Brain microvascular endothelial cell (primary cell): ENCODE measurements around the gene USP2.

ENCODE experiments used
- DNase-seq: peaks from one replicate; pipeline ENCODE4 v3.0.0-alpha.2; 2020
- H3K27ac ChIP-seq: fragments of 250-450 bp; sonication (Bioruptor Pico); 2 replicates; pipeline ENCODE4 v1.5.1; 2020; ENCODE audit warnings: mild to moderate bottlenecking, moderate library complexity
- H3K27me3 ChIP-seq: fragments of 250-450 bp; sonication (Bioruptor Pico); replicated peaks from 2 replicates; pipeline ENCODE4 v1.5.1; 2020; ENCODE audit warnings: mild to moderate bottlenecking
- H3K36me3 ChIP-seq: fragments of 250-450 bp; sonication (Bioruptor Pico); replicated peaks from 2 replicates; pipeline ENCODE4 v1.5.1; 2020; ENCODE audit warnings: mild to moderate bottlenecking
- H3K4me3 ChIP-seq: 2 replicates; pipeline ENCODE4 v1.5.1; 2011; ENCODE audit warnings: low read depth, mild to moderate bottlenecking, control low read depth, low read length, moderate library complexity
- in situ Hi-C: cut with HindIII; loops from 2 replicates; pipeline ENCODE4 v1.10.0; 2017; ENCODE audit warnings: low sequenced_read_pairs, low pct_ligation_motif_present
- TF ChIP-seq, protein P1 (sequence below): IDR thresholded peaks from 2 replicates; pipeline ENCODE4 v1.5.1; 2011; ENCODE audit warnings: low read depth, mild to moderate bottlenecking, moderate library complexity, low read length, control low read depth, inconsistent platforms; ENCODE audit errors: missing control alignments

Gene USP2, protein sequence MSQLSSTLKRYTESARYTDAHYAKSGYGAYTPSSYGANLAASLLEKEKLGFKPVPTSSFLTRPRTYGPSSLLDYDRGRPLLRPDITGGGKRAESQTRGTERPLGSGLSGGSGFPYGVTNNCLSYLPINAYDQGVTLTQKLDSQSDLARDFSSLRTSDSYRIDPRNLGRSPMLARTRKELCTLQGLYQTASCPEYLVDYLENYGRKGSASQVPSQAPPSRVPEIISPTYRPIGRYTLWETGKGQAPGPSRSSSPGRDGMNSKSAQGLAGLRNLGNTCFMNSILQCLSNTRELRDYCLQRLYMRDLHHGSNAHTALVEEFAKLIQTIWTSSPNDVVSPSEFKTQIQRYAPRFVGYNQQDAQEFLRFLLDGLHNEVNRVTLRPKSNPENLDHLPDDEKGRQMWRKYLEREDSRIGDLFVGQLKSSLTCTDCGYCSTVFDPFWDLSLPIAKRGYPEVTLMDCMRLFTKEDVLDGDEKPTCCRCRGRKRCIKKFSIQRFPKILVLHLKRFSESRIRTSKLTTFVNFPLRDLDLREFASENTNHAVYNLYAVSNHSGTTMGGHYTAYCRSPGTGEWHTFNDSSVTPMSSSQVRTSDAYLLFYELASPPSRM

DNA sequence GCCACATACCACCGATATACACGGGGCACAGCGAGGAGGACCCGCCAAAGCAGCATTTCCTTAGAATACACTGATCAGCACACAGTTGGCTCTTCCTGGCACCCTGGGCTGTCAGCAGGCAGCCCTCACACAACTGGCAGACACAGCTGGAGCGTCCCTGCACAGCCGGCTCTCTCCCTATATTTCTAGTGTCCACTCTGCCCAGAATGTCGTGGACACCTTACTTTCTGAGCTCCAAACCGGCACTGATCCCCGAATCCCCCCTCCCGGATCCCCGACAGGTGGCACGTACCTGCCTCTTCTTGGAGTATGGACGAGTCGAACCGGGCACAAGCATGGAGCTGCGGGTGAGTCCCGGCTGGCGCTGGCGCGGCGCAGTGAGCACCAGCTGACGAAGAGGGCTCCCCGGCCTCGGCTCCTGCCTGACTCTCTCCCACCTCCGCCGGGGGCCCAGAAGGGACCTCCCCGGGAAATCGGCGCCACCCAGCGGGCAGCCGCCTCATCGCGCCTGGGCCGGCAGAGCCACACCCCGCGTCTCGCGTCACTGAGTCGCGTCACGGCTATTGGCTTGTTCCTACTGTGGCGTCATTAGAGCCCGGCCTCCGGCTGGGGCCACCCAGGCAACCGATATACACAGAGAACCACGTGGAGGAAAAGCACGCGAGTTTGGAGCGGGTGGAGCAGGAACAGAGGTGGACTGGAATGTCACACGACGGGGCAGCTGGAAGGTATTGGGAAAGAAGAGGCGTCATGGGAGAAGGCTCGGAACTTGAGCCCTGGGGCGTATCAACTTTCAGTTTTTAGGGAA lies at the start of gene USP2:
Gene USP2 (minus strand): TSS at position 510 of the 808 bp plus-strand sequence. CDS start 8,210 bp downstream, outside the sequence.
- Histone ChIP-seq H3K36me3 (no peaks in the 10 kb centered on the region), H3K4me3 (peak within 1 kb of the TSS; percentile 56), H3K27me3 (peaks cover 6% of the 10 kb centered on the region), H3K27ac (peak within 1 kb of the TSS; percentile 11)
- in situ Hi-C loops = no loop called here
- TF ChIP-seq, protein P1, sequence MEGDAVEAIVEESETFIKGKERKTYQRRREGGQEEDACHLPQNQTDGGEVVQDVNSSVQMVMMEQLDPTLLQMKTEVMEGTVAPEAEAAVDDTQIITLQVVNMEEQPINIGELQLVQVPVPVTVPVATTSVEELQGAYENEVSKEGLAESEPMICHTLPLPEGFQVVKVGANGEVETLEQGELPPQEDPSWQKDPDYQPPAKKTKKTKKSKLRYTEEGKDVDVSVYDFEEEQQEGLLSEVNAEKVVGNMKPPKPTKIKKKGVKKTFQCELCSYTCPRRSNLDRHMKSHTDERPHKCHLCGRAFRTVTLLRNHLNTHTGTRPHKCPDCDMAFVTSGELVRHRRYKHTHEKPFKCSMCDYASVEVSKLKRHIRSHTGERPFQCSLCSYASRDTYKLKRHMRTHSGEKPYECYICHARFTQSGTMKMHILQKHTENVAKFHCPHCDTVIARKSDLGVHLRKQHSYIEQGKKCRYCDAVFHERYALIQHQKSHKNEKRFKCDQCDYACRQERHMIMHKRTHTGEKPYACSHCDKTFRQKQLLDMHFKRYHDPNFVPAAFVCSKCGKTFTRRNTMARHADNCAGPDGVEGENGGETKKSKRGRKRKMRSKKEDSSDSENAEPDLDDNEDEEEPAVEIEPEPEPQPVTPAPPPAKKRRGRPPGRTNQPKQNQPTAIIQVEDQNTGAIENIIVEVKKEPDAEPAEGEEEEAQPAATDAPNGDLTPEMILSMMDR = peak; percentile 83
- peak; percentile 95 for DNase-seq

DNA sequence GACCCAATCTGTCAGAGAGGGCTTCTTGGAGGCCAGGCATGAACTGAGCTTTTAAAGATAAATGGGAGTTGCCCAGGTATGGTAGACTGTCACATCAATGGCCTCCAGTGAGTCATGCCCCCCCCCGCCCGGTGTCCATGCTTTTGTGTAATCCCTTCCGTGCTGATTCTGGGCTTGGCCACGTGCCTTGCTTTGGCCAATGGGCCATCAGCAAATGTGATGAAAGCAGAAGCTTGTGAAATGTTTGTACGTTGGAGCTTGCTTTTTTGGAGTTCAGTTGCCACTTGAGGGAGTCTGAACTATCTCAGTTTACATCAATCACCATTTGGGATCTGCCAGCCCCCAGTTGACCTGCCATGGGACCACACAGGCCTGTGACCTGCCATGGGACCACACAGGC lies 45.8 kb upstream of the USP2 start:
- no peak overlapping the region for H3K4me3 ChIP-seq
- H3K27ac ChIP-seq = no peak overlapping the region
- TF ChIP-seq, protein P1 = no peak
- in situ Hi-C loops = no loop called here
- DNase-seq = no peak
- H3K27me3 ChIP-seq = peaks cover 3% of the 10 kb centered on the region
- H3K36me3 ChIP-seq = no peaks in the 10 kb centered on the region

DNA sequence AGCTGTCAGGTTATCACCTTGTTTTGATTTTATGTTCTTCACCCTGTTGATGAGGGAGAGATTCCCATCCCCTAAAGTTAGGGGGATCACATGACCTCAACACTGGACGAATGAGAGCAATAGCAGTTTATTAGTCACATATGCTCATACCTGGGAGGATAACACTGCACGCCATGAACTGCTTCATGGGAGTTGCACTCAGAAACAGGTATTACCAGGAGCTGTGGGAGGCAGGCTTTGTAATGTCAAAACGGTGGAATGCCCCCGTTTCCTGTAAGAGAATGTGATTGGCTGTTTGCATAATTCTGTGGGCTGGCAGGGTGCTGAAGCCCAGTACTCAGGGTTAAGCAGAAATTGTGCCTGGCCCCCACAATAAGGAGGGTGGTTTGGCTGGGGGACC lies 44.7 kb upstream of the USP2 start:
- no peak for DNase-seq
- TF ChIP-seq, protein P1 = no peak
- Histone ChIP-seq H3K27me3 (peaks cover 8% of the 10 kb centered on the region), H3K4me3 (no peak overlapping the region), H3K36me3 (no peaks in the 10 kb centered on the region), H3K27ac (no peak overlapping the region)
- in situ Hi-C loops = no loop called here

DNA sequence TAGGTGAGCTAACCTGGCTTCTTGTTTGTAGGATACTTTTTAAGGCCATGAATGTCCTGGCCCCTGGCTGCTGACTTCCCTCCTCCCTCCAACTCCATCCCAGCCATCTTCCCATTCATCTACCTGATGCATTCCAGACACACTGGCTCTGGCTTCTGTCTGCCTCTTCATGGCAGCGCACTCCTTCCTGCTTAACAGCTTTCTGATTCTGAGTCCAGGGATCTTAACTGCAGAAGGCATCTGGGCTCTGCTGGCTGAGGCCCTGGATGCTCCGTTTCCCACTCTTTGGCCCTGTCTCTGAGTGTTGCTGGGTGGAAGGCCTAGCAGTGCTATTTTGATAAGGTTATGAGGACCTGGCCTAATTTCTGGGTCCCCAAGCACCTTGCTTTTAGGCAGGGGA lies 43.3 kb upstream of the USP2 start:
- DNase-seq = no peak
- TF ChIP-seq, protein P1 = no peak
- Histone ChIP-seq H3K36me3 (no peaks in the 10 kb centered on the region), H3K4me3 (no peak overlapping the region), H3K27me3 (peaks cover 8% of the 10 kb centered on the region), H3K27ac (no peak overlapping the region)
- in situ Hi-C loops = no loop called here

DNA sequence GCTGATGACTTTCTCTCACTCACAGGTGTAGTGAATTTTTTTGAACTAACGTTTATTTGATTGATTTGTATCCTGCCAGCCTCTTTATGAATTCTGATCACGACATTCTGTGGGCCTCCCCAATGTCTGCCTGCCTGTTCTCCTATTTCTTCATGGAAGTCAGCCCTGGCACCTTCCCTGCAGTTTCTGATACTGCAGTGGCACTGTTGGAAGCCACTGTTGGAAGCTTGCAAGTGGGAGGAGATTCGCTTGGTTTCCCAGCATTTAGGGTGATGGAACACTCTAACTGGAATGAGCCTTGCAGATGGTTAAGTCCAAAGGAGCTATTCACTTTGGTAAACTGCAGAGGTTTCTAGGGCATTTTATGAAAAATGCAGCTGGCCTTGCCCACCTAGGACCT lies 42.8 kb upstream of the USP2 start:
- peaks cover 8% of the 10 kb centered on the region for H3K27me3 ChIP-seq
- no peaks in the 10 kb centered on the region for H3K36me3 ChIP-seq
- in situ Hi-C loops = no loop called here

More for the DNA sequence above, 42.8 kb upstream of the USP2 start:
- DNase-seq = no peak
- TF ChIP-seq, protein P1 = no peak
- Histone ChIP-seq H3K27ac (no peak overlapping the region), H3K4me3 (no peak overlapping the region)
